CD14-positive monocyte (primary cell): ENCODE results near the gene CD200R1L. TPM values are rescaled to one million over a fixed set of nuclear protein-coding genes. Genes with fewer than 3 reads are reported as not detected.
"Not testable (repeated sequence)": the region's sequence is repeated elsewhere in the genome, so short reads cannot be mapped to it uniquely, and the experiment has no call there.

Experiments
- DNase-seq, 3 donors: peaks; one replicate each; pipeline ENCODE4 v3.0.0-alpha.2; 2011 to 2022
- H2AFZ ChIP-seq: 2 replicates; pipeline ENCODE4 v1.6.0; 2012; ENCODE audit warnings: mild to moderate bottlenecking, low read depth, low read length, inconsistent platforms; ENCODE audit not compliant: insufficient read depth, poor library complexity, severe bottlenecking
- H3K27ac ChIP-seq, 2 donors: 1 replicate in 1 of 2; 2 replicates in 1 of 2; pipeline ENCODE4 v1.5.1; 2012 to 2013; ENCODE audit warnings: low read length in 2 of 2, control low read depth in 1 of 2, inconsistent platforms in 1 of 2, low read depth in 1 of 2, mild to moderate bottlenecking in 1 of 2
- H3K27me3 ChIP-seq, 2 donors: one replicate each; pipeline versions ENCODE4 v1.6.0 to v1.6.1; 2011 to 2013; ENCODE audit warnings: low read length in 2 of 2; ENCODE audit not compliant: control insufficient read depth in 2 of 2, insufficient read depth in 2 of 2
- H3K36me3 ChIP-seq, 2 donors: replicated peaks in 1 of 2; 1 replicate in 1 of 2; 2 replicates in 1 of 2; pipeline versions ENCODE4 v1.5.1 to v1.6.1; 2012 to 2013; ENCODE audit warnings: low read length in 2 of 2, control low read depth in 1 of 2, inconsistent platforms in 1 of 2, mild to moderate bottlenecking in 1 of 2; ENCODE audit not compliant: insufficient read depth in 2 of 2, control insufficient read depth in 1 of 2
- H3K4me1 ChIP-seq, 2 donors: 1 replicate in 1 of 2; 2 replicates in 1 of 2; pipeline versions ENCODE4 v1.5.1 to v1.6.1; 2012 to 2013; ENCODE audit warnings: low read length in 2 of 2, control low read depth in 1 of 2, inconsistent platforms in 1 of 2, mild to moderate bottlenecking in 1 of 2, moderate library complexity in 1 of 2; ENCODE audit not compliant: insufficient read depth in 2 of 2, control insufficient read depth in 1 of 2
- H3K4me2 ChIP-seq: replicated peaks from 2 replicates; pipeline ENCODE3; 2012; ENCODE audit warnings: low read length, moderate library complexity, mild to moderate bottlenecking; ENCODE audit not compliant: poor library complexity, severe bottlenecking; ENCODE audit errors: extremely low read depth
- H3K4me3 ChIP-seq, 3 experiments: fragments of 200-600 bp in 1 of 3; sonication (generic) in 1 of 3; replicated peaks in 1 of 3; 1 replicate in 2 of 3; 2 replicates in 1 of 3; pipeline ENCODE4 v1.5.1; 2011 to 2013; ENCODE audit warnings: low read length in 3 of 3, mild to moderate bottlenecking in 3 of 3, control low read depth in 2 of 3, low read depth in 2 of 3, inconsistent platforms in 1 of 3, moderate library complexity in 1 of 3
- H3K79me2 ChIP-seq: 2 replicates; pipeline ENCODE4 v1.6.0; 2012; ENCODE audit warnings: mild to moderate bottlenecking, control low read depth, inconsistent platforms, low read length, moderate library complexity; ENCODE audit not compliant: insufficient read depth
- H3K9ac ChIP-seq: 2 replicates; pipeline ENCODE4 v1.6.0; 2017; ENCODE audit warnings: low read length, mild to moderate bottlenecking; ENCODE audit not compliant: insufficient read depth, poor library complexity, severe bottlenecking
- H3K9me3 ChIP-seq, 2 donors: replicated peaks in 1 of 2; 1 replicate in 1 of 2; 2 replicates in 1 of 2; pipeline versions ENCODE4 v1.5.1 to v1.6.1; 2012 to 2013; ENCODE audit warnings: low read length in 2 of 2, control low read depth in 1 of 2; ENCODE audit not compliant: control insufficient read depth in 1 of 2, insufficient read depth in 1 of 2
- H4K20me1 ChIP-seq: 2 replicates; pipeline ENCODE4 v1.6.0; 2012; ENCODE audit warnings: mild to moderate bottlenecking, low read length, control low read depth, moderate library complexity; ENCODE audit not compliant: insufficient read depth
- H3K27ac Mint-ChIP-seq, 7 donors: one replicate each; pipeline ENCODE4 v1.8.0; 2020; ENCODE audit warnings: mild to moderate bottlenecking in 7 of 7, mixed read lengths in 7 of 7, moderate library complexity in 6 of 7, inconsistent platforms in 2 of 7
- H3K27me3 Mint-ChIP-seq, 3 donors: one replicate each; pipeline ENCODE4 v1.8.0; 2021 to 2022; ENCODE audit warnings: low read depth in 3 of 3, mild to moderate bottlenecking in 3 of 3, mixed read lengths in 3 of 3, moderate library complexity in 3 of 3, inconsistent platforms in 1 of 3
- H3K36me3 Mint-ChIP-seq, 2 donors: one replicate each; pipeline ENCODE4 v1.8.0; 2020; ENCODE audit warnings: mixed read lengths in 2 of 2, inconsistent platforms in 1 of 2, mild to moderate bottlenecking in 1 of 2
- H3K4me1 Mint-ChIP-seq: one replicate; pipeline ENCODE4 v1.8.0; 2020; ENCODE audit warnings: mild to moderate bottlenecking, mixed read lengths
- H3K4me3 Mint-ChIP-seq, 2 donors: one replicate each; pipeline ENCODE4 v1.8.0; 2020; ENCODE audit warnings: mild to moderate bottlenecking in 2 of 2, mixed read lengths in 2 of 2, moderate library complexity in 1 of 2
- H3K9me3 Mint-ChIP-seq, 7 donors: one replicate each; pipeline ENCODE4 v1.8.0; 2020 to 2022; ENCODE audit warnings: mixed read lengths in 7 of 7, mild to moderate bottlenecking in 6 of 7, moderate library complexity in 6 of 7, inconsistent platforms in 2 of 7
- CTCF ChIP-seq: fragments of 200-600 bp; IDR thresholded peaks from one replicate; pipeline ENCODE4 v1.8.0; 2022; ENCODE audit warnings: antibody characterized with exemption, mild to moderate bottlenecking
- WGBS: methylation state at CpG from one replicate; pipeline ENCODE4 v1.1.5; 2013; ENCODE audit warnings: missing lambda C conversion rate; ENCODE audit not compliant: insufficient coverage; 5-methylcytosine and 5-hydroxymethylcytosine counted together
- intact Hi-C, 2 donors: fragments of 100-400 bp; cut with micrococcal nuclease; formaldehyde crosslinking; loops; one replicate each; pipeline versions ENCODE4 v1.15.0 to v1.15.1; 2023
- polyA plus RNA-seq, 3 donors: library from polyadenylated mRNA; depleted of rRNA in 1 of 3; unstranded in 2 of 3; stranded (reverse) in 1 of 3; fragments of 300-500 nt in 2 of 3; fragments of >200 nt in 1 of 3; fragmentation: Illumina TruSeq in 2 of 3; gene quantifications; 1 replicate in 2 of 3; 2 replicates in 1 of 3; pipeline ENCODE4 v1.2.3, GENCODE V29; 2012 to 2021

Gene CD200R1L
- polyA plus RNA-seq, 3 donors = not detected

- peaks cover 47 to 52% of the 10 kb centered on the region in 2 donors for H3K4me1 ChIP-seq
- no peak overlapping the region for H3K9ac ChIP-seq
- TF ChIP-seq CTCF = no peak
- H2AFZ ChIP-seq = no peak overlapping the region
- H3K27me3 Mint-ChIP-seq = peaks cover 0 to 2% (median 0%) of the 10 kb centered on the region in 3 donors
- H3K36me3 Mint-ChIP-seq = peaks cover 6 to 8% of the 10 kb centered on the region in 2 donors
- peak overlapping the region in 1 of 2 donors; percentile 8 for H3K27ac ChIP-seq
- H4K20me1 ChIP-seq = no peaks in the 10 kb centered on the region
- peaks cover 5 to 17% (median 11%) of the 10 kb centered on the region in 7 donors for H3K9me3 Mint-ChIP-seq
- peaks cover 0 to 5% of the 10 kb centered on the region in 2 donors for H3K9me3 ChIP-seq
- no peak overlapping the region for H3K4me3 ChIP-seq
- H3K4me2 ChIP-seq = no peak overlapping the region
- no peaks in the 10 kb centered on the region for H3K27me3 ChIP-seq
- intact Hi-C loops = loop anchor here in 1 of 2 donors (5.0 kb wide), 1 partner anchor 44 kb away; no protein-coding TSS in a partner anchor
- H3K79me2 ChIP-seq = no peaks in the 10 kb centered on the region
- H3K4me3 Mint-ChIP-seq = no peak overlapping the region
- H3K36me3 ChIP-seq = no peaks in the 10 kb centered on the region
- H3K4me1 Mint-ChIP-seq = peaks cover 47% of the 10 kb centered on the region
- H3K27ac Mint-ChIP-seq = peak overlapping the region in 2 of 7 donors; percentile 12 to 20
- peak in 2 of 3 donors; percentile 22 to 33 for DNase-seq
These were observed 9.9 kb upstream of the CD200R1L start for GRCh38 chr3:112856537-112856936.

- peaks cover 8 to 14% of the 10 kb centered on the region in 2 donors for H3K36me3 Mint-ChIP-seq
- H3K79me2 ChIP-seq = no peaks in the 10 kb centered on the region
- H3K9ac ChIP-seq = no peak overlapping the region
- no peak for DNase-seq
- intact Hi-C loops = loop anchor here in 1 of 2 donors (5.0 kb wide), 1 partner anchor 44 kb away; no protein-coding TSS in a partner anchor
- H3K27ac ChIP-seq = no peak overlapping the region
- H3K4me3 Mint-ChIP-seq = no peak overlapping the region
- peaks cover 41% of the 10 kb centered on the region for H3K4me1 Mint-ChIP-seq
- H3K4me3 ChIP-seq = no peak overlapping the region
- H3K27ac Mint-ChIP-seq = peak overlapping the region in 1 of 7 donors; percentile 42
- TF ChIP-seq CTCF = no peak
- peaks cover 0 to 2% (median 0%) of the 10 kb centered on the region in 3 donors for H3K27me3 Mint-ChIP-seq
- no peaks in the 10 kb centered on the region for H4K20me1 ChIP-seq
- H2AFZ ChIP-seq = no peak overlapping the region
- peaks cover 12 to 23% (median 17%) of the 10 kb centered on the region in 7 donors for H3K9me3 Mint-ChIP-seq
- no peaks in the 10 kb centered on the region for H3K36me3 ChIP-seq
- peaks cover 0 to 12% of the 10 kb centered on the region in 2 donors for H3K9me3 ChIP-seq
- H3K27me3 ChIP-seq = no peaks in the 10 kb centered on the region
- peaks cover 41 to 46% of the 10 kb centered on the region in 2 donors for H3K4me1 ChIP-seq
- no peak overlapping the region for H3K4me2 ChIP-seq
These were observed 9.2 kb upstream of the CD200R1L start for GRCh38 chr3:112855883-112856282.

GRCh38 chr3:112855074-112855473 lies 8.4 kb upstream of the CD200R1L start:
- peaks cover 34 to 38% of the 10 kb centered on the region in 2 donors for H3K4me1 ChIP-seq
- not testable (repeated sequence) for H3K4me3 ChIP-seq, H3K4me2 ChIP-seq, H3K27me3 Mint-ChIP-seq, H2AFZ ChIP-seq, H3K79me2 ChIP-seq, DNase-seq, H3K36me3 ChIP-seq, H3K4me3 Mint-ChIP-seq, H3K9ac ChIP-seq, H3K27ac Mint-ChIP-seq, H3K27me3 ChIP-seq, H3K27ac ChIP-seq, H4K20me1 ChIP-seq
- peaks cover 14 to 16% of the 10 kb centered on the region in 2 donors for H3K36me3 Mint-ChIP-seq
- intact Hi-C loops = loop anchor here in 1 of 2 donors (5.0 kb wide), 1 partner anchor 43 kb away; no protein-coding TSS in a partner anchor
- H3K9me3 ChIP-seq = peaks cover 0 to 14% of the 10 kb centered on the region in 2 donors
- H3K9me3 Mint-ChIP-seq = peaks cover 16 to 31% (median 24%) of the 10 kb centered on the region in 7 donors
- peaks cover 35% of the 10 kb centered on the region for H3K4me1 Mint-ChIP-seq
- no CpG with 5 or more reads among the region's 3 CpGs for WGBS
